ENCODE measurements around the gene SSR3.
"Not testable (repeated sequence)": the region's sequence is repeated elsewhere in the genome, so short reads cannot be mapped to it uniquely, and the experiment has no call there.

Gene SSR3

DNA sequence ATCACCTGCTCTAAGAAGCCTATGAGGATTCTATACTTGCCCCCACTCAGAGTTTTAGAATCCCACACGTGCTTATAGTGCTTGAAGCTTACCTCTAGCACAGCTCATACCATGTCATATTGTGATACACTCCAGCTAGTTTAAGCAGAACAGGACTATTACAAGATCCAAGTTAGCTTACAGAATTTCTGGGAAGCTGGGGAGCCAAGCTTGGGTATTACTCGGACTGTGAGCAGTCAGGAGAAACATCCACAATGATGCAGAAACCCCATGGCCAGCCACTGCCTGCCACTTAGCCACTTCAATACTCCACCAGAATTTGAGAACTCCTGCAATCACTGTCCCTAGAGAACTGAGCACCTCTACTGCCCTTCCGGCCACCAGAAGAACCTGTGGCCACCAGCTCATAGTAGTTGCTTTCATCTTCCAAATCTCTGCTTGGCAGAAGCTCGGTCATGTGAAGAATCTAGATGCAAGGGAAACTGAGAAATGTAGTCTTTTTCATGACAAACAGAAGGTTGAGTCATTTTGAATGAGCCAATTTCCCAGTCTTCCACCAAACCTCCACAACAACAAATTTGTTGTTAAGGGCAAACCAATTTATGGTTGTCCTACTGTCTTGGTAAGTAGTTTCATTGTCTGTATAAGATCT lies 27.7 kb upstream of the SSR3 start:
- ATAC-seq = no peak
- H3K27ac Mint-ChIP-seq = no peak overlapping the region
- no peak overlapping the region for H3K4me3 Mint-ChIP-seq
- no peak for DNase-seq
- H3K4me1 Mint-ChIP-seq = peaks cover 3% of the 10 kb centered on the region
- peaks cover 4% of the 10 kb centered on the region for H3K27me3 Mint-ChIP-seq
- H3K9me3 Mint-ChIP-seq = no peaks in the 10 kb centered on the region
- H3K36me3 Mint-ChIP-seq (ENCODE audit: low read depth) = no peaks in the 10 kb centered on the region

DNA sequence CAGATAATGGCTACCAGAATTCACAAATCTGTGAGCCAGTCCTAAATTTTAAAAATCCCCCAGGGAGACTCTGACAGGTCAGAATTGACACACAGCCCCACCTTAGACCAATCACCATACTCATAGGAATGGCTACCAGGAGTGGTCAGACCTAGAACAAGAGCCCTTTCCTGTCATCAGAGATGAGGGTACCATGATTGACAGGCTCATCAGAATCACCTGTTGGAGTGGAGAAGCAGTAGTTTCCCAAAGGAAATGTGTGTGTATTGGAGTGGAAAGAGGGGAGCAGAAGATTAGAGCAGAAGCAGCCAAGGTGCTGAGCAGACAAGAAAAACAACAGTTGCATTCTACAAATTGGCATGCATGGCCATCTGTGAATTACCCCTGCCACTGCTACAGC lies 27.0 kb upstream of the SSR3 start:
- Mint-ChIP-seq H3K4me1 (peaks cover 3% of the 10 kb centered on the region), H3K9me3 (no peaks in the 10 kb centered on the region), H3K4me3 (no peak overlapping the region), H3K36me3 (ENCODE audit: low read depth) (no peaks in the 10 kb centered on the region), H3K27ac (no peak overlapping the region), H3K27me3 (peaks cover 4% of the 10 kb centered on the region)
- DNase-seq (no peak), ATAC-seq (no peak)

DNA sequence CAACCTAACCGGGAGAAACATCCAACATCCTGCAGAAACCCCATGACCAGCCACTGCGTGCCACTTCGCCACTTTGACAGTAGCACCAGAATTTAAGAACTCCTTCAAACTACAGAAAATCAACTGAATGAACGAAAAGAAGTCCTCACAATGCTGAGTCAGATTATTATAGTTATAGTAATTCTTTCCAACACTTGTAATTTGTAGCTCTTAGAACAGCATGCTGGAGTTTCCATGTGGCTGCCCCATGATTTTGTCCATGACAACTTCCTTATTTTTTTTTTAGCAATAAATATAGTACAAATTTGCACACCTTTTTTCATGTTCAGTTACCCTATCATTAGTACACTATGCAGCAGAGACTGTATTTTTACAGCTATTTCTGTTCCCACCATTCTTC lies 26.1 kb upstream of the SSR3 start:
- peaks cover 3% of the 10 kb centered on the region for H3K4me1 Mint-ChIP-seq
- no peak for DNase-seq
- no peak for ATAC-seq
- no peak overlapping the region for H3K27ac Mint-ChIP-seq
- H3K36me3 Mint-ChIP-seq (ENCODE audit: low read depth) = no peaks in the 10 kb centered on the region
- no peak overlapping the region for H3K4me3 Mint-ChIP-seq
- H3K9me3 Mint-ChIP-seq = no peaks in the 10 kb centered on the region
- peaks cover 8% of the 10 kb centered on the region for H3K27me3 Mint-ChIP-seq

DNA sequence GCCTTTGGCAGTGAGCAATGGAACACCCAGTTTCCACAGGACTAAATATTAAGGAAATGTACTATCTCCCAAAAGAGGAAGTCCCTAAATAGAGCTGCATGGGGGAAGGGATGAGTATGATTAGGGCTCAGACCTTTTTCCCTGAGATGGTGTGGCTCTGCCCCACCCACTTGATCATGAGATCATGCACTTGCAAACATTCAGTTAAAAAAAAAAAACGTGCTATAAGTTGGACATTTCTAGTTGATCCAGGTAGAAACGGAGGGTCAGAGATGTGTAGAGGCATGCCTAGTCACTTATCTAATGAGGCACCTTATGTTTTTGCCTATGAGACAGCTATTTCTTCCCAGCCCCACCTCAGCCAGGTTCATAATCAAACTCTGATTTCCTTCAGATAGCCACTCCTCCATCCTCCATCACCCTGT lies 24.5 kb upstream of the SSR3 start:
- no peaks in the 10 kb centered on the region for H3K36me3 Mint-ChIP-seq (ENCODE audit: low read depth)
- ATAC-seq (no peak), DNase-seq (no peak)
- no peak overlapping the region for H3K27ac Mint-ChIP-seq
- no peak overlapping the region for H3K4me3 Mint-ChIP-seq
- H3K27me3 Mint-ChIP-seq = peaks cover 8% of the 10 kb centered on the region
- H3K9me3 Mint-ChIP-seq = no peaks in the 10 kb centered on the region
- H3K4me1 Mint-ChIP-seq = peaks cover 3% of the 10 kb centered on the region

DNA sequence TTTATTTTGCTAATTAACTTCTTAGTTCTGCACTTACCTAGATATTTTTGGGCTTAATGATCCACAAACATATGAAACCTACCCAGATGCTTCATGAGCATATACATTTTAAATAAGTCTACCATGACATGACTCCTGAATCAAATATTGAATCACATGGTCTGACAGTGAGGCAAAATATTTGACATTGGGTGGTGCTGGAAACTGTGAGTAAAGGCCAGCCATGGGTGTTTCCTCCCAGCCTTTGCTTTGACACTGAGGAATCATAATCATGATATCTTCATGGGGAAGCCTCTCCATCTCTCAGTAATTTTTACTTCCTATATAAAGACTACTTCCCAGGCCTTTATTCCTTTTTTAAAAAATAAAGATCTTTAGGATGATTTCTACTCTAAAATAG lies 22.8 kb upstream of the SSR3 start:
- H3K27ac Mint-ChIP-seq = no peak overlapping the region
- ATAC-seq = peak; percentile 49
- no peak overlapping the region for H3K4me3 Mint-ChIP-seq
- no peak for DNase-seq
- H3K4me1 Mint-ChIP-seq = peaks cover under 1% of the 10 kb centered on the region
- H3K9me3 Mint-ChIP-seq = no peaks in the 10 kb centered on the region
- peaks cover 10% of the 10 kb centered on the region for H3K27me3 Mint-ChIP-seq
- no peaks in the 10 kb centered on the region for H3K36me3 Mint-ChIP-seq (ENCODE audit: low read depth)

DNA sequence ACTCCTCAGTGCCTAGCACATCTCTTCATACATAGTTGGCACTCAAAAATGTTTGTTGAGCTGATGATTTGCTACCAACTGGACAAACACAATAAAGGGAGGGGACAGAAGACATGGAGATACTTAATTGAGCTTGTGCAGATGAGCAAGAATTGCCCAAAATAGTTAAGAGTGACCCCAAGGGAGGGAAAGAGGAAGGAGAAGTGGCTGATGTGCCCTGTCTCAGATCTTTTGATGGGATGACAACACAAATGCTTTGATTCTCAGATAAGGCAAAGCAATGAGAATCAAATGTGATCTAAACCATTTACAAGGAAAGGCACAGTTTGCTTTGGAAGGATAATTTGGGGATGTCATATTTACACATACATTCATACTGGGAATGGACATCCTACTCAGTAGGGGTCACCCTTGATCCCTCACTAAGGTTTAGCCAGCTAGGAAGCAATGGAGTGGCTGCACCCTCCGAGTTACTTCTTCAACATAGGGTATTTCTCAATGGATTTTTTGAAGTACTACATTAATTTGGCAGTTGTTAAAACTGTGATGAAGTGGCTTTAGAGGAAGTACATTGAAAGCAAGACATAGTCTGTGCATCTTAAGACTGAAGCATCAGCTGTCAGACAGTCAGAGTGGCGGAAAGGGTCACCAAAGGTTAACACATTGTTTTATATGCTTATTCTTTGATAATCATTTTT lies 21.9 kb upstream of the SSR3 start:
- Mint-ChIP-seq H3K4me1 (no peaks in the 10 kb centered on the region), H3K9me3 (no peaks in the 10 kb centered on the region), H3K36me3 (ENCODE audit: low read depth) (no peaks in the 10 kb centered on the region), H3K27ac (no peak overlapping the region), H3K4me3 (no peak overlapping the region), H3K27me3 (peaks cover 13% of the 10 kb centered on the region)
- DNase-seq (no peak), ATAC-seq (no peak)

DNA sequence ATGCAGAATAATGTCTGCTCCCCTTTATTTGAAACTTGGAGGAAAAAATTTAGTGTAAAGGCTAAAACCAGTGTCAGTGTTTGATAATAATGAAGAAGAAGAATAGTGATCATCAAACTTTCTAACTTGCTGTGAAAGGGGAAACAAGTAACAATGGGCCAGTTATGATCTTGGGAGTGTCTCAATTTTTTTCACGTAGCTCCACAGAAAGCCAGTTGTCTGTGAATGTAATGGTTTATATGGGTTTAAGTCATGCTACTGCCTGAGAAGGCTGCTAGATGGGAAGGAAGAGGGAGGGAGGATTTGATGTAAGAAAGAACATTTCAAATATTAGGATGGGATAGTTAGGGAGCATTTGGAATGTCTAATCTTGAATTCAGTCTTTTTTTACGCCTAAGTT lies 21.1 kb upstream of the SSR3 start:
- no peaks in the 10 kb centered on the region for H3K36me3 Mint-ChIP-seq (ENCODE audit: low read depth)
- H3K4me1 Mint-ChIP-seq = no peaks in the 10 kb centered on the region
- no peak for ATAC-seq
- peaks cover 13% of the 10 kb centered on the region for H3K27me3 Mint-ChIP-seq
- DNase-seq = no peak
- no peak overlapping the region for H3K4me3 Mint-ChIP-seq
- no peak overlapping the region for H3K27ac Mint-ChIP-seq
- no peaks in the 10 kb centered on the region for H3K9me3 Mint-ChIP-seq

DNA sequence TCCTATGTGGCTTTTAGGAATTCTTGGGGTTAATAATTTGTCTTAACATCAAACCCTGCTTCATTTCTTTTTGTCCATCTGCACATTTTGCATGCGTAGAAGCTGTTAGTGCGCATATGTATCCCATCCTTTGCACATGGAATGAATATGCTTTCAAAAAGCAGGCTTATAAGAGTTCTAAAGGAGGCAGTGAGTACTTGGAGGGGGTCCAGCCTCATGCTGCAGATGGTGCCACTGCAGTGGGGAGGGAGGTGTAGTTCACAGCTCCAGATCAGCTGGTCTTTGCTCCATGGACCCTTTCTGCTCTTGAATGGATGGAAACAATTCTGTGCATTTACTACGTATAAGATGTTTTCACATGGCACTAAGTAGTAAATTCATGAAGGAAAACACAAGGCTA lies 20.7 kb upstream of the SSR3 start:
- no peak for ATAC-seq
- no peak overlapping the region for H3K4me3 Mint-ChIP-seq
- no peaks in the 10 kb centered on the region for H3K4me1 Mint-ChIP-seq
- H3K36me3 Mint-ChIP-seq (ENCODE audit: low read depth) = no peaks in the 10 kb centered on the region
- peaks cover 13% of the 10 kb centered on the region for H3K27me3 Mint-ChIP-seq
- no peak for DNase-seq
- H3K27ac Mint-ChIP-seq = no peak overlapping the region
- no peaks in the 10 kb centered on the region for H3K9me3 Mint-ChIP-seq

DNA sequence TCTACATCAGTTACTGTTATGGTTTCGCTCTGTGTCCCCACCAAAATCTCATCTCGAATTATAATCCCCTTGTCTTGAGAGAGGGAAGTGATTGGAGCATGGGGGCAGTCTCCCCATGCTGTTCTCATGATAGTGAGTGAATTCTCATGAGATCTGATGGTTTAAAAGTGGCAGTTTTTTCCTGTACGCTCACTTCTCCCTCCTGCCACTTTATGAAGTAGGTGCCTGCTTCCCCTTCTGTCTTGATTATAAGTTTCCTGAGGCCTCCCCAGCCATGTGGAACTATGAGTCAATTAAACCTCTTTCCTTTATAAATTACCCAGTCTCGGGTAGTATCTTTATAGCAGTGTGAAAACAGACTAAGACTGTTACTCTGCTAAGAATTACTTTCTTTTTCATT lies 15.0 kb upstream of the SSR3 start:
- peak overlapping the region; percentile 43 for H3K27ac Mint-ChIP-seq
- DNase-seq; H3K36me3 Mint-ChIP-seq (ENCODE audit: low read depth); H3K27me3 Mint-ChIP-seq; H3K4me1 Mint-ChIP-seq; H3K4me3 Mint-ChIP-seq; H3K9me3 Mint-ChIP-seq: not testable (repeated sequence)
- ATAC-seq = peak; percentile 54

DNA sequence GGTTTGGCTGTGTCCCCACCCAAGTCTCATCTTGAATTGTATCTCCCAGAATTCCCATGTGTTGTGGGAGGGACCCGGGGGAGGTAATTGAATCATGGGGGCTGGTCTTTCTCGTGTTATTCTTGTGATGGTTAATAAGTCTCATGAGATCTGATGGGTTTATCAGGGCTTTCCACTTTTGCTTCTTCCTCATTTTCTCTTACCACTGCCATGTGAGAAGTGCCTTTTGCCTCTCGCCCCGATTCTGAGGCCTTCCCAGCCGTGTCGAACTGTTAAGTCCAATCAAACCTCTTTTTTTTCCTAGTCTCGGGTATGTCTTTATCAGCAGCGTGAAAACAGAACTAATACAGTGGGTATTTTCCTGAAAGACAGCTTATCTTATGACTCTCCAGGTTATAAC lies 14.1 kb upstream of the SSR3 start:
- not testable (repeated sequence) for H3K4me3 Mint-ChIP-seq, H3K27me3 Mint-ChIP-seq, H3K27ac Mint-ChIP-seq

DNA sequence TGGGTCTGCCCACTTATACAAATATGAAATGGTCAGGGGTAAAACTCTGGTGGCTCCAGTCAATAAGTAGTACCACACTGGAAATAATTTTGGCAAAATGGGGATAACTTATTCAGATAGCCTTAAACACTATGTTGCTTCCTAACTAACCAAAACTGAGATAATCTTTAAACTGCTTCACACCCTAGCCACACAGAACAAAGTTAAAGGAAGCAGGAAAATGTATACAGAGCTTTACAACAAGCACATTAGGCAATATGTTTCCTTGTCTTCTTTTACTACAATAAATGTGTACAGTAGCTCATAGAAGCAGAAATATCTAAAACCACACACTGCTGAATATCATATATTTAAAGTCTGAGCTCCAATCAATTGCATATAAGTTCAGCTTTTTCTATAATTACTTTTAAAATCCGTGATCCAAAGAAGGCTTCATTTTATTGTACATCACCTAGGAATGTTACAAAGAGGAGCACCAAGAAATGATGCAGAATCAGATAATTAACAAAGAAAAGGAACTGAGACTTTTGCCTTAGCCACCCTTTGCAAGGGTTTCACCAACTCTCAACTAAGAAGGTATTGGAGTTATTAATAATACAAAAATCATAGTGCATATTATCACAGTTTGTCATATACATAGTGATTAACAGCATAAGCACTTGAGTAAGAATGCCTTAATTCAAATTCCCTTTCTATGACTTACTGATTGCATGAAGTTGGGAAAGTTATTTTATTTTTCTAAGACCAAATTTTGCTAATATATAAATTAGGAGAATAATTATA lies 9.2 kb upstream of the SSR3 start:
- H3K27me3 Mint-ChIP-seq = peaks cover 7% of the 10 kb centered on the region
- ATAC-seq (no peak), DNase-seq (no peak)
- H3K36me3 Mint-ChIP-seq (ENCODE audit: low read depth) = no peaks in the 10 kb centered on the region
- H3K9me3 Mint-ChIP-seq = peaks cover 4% of the 10 kb centered on the region
- H3K4me1 Mint-ChIP-seq = peaks cover under 1% of the 10 kb centered on the region
- H3K27ac Mint-ChIP-seq = no peak overlapping the region
- no peak overlapping the region for H3K4me3 Mint-ChIP-seq

More for the DNA sequence above, 14.1 kb upstream of the SSR3 start:
- H3K36me3 Mint-ChIP-seq (ENCODE audit: low read depth); H3K4me1 Mint-ChIP-seq; H3K9me3 Mint-ChIP-seq; DNase-seq; ATAC-seq: not testable (repeated sequence)

DNA sequence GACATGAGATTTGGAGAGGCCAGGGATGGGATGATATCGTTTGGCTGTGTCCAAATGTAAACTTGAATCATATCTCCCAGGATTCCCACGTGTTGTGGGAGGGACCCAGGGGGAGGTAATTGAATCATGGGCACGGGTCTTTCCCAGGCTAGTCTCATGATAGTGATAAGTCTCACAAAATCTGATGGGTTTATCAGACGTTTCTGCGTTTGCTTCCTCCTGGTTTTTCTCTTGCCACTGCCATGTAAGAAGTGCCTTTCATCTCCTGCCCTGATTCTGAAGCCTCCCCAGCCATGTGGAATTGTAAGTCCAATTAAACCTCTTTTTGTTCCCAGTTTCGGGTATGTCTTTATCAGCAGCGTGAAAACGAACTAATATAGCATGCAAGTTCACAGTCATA lies 7.6 kb upstream of the SSR3 start:
- H3K27me3 Mint-ChIP-seq; H3K36me3 Mint-ChIP-seq (ENCODE audit: low read depth); H3K4me1 Mint-ChIP-seq; H3K4me3 Mint-ChIP-seq; H3K27ac Mint-ChIP-seq; ATAC-seq; H3K9me3 Mint-ChIP-seq; DNase-seq: not testable (repeated sequence)

DNA sequence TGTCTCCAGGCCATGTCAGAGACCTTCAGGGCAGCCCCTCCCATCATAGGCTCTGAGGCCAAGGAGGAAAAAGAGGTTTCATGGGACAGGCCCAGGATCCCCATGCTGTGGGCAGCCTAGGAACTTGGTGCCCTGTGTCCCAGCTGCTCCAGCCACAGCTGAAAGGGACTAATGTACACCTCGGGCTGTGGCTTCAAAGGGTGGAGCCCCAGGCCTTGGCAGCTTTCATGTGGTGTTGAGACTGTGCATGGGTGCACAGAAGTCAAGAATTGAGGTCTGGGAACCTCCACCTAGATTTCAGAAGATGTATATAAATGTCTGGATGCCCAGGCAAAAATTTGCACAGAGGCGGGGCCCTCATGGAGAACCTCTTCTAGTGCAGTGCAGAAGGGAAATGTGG lies 6.6 kb upstream of the SSR3 start:
- no peak overlapping the region for H3K4me3 Mint-ChIP-seq
- peaks cover 7% of the 10 kb centered on the region for H3K27me3 Mint-ChIP-seq
- no peaks in the 10 kb centered on the region for H3K36me3 Mint-ChIP-seq (ENCODE audit: low read depth)
- no peak overlapping the region for H3K27ac Mint-ChIP-seq
- ATAC-seq = no peak
- no peaks in the 10 kb centered on the region for H3K9me3 Mint-ChIP-seq
- H3K4me1 Mint-ChIP-seq = no peaks in the 10 kb centered on the region
- no peak for DNase-seq

DNA sequence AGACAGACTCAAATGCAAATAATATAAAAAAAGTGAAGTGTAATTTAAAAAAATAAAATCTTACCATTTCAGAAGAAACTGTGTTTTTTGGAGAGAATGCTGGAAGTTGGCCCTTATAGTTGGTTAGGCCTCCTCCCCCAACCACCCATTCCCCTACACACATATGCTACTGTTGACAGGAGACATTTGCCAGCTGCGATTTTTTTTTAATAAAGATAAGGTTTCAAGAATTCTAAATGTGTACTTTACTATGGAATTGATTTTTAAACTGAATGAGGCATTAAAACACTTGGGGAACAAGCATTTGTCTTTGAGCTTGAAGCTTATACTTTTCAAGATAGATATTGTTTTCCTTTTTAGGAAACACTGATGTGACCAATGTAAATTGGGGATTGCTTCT lies 4.4 kb upstream of the SSR3 start:
- Mint-ChIP-seq H3K27me3 (peaks cover 7% of the 10 kb centered on the region), H3K4me1 (peaks cover 12% of the 10 kb centered on the region), H3K4me3 (no peak overlapping the region), H3K9me3 (no peaks in the 10 kb centered on the region), H3K27ac (no peak overlapping the region), H3K36me3 (ENCODE audit: low read depth) (peaks cover 4% of the 10 kb centered on the region)
- DNase-seq (no peak), ATAC-seq (no peak)

DNA sequence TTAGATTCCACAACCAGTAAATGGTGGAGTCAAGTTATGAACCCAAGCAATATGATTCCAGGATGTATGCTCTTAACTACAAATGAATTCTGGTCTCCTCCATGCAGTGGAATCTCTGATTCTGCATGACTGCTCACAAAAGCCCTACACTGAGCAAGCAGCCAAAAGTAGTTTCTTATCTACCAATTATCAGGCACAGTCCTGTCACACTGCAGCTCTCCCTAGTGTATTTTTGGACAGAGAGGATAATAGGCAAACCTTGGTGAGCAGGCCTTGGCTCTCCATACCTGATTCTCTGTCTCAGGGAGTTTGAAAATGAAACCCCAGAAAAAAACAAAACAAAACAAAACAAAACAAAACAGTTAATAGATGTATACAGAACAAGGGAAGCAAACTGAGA lies 3.5 kb upstream of the SSR3 start:
- Mint-ChIP-seq H3K27me3 (peaks cover 3% of the 10 kb centered on the region), H3K27ac (no peak overlapping the region), H3K4me3 (no peak overlapping the region), H3K36me3 (ENCODE audit: low read depth) (peaks cover 11% of the 10 kb centered on the region), H3K4me1 (peaks cover 19% of the 10 kb centered on the region), H3K9me3 (no peaks in the 10 kb centered on the region)
- no peak for ATAC-seq
- no peak for DNase-seq
